Suprapubic skin (tissue), 4 donors: ENCODE measurements around the gene SDHB. TPM values are rescaled to one million over a fixed set of nuclear protein-coding genes. Genes with fewer than 3 reads are reported as not detected.

Experiments used
- DNase-seq, 2 donors: peaks; one replicate each; pipeline ENCODE4 v3.0.0-alpha.2; 2019; ENCODE audit warnings: low spot score in 2 of 2
- H3K27ac ChIP-seq: fragments of 200-600 bp; sonication (generic); one replicate; pipeline ENCODE4 v1.5.1; 2019
- H3K27me3 ChIP-seq: fragments of 200-600 bp; sonication (generic); one replicate; pipeline ENCODE4 v1.5.1; 2019
- H3K36me3 ChIP-seq: fragments of 200-600 bp; sonication (generic); one replicate; pipeline ENCODE4 v1.5.1; 2019
- H3K4me1 ChIP-seq: fragments of 200-600 bp; sonication (generic); one replicate; pipeline ENCODE4 v1.5.1; 2019
- H3K4me3 ChIP-seq: fragments of 200-600 bp; sonication (generic); one replicate; pipeline ENCODE4 v1.5.1; 2019; ENCODE audit warnings: mild to moderate bottlenecking
- H3K9me3 ChIP-seq: fragments of 200-600 bp; sonication (generic); one replicate; pipeline ENCODE4 v1.5.1; 2019
- EP300 ChIP-seq: sonication (generic); formaldehyde crosslinking; IDR thresholded peaks from one replicate; pipeline ENCODE4 v1.6.1; 2017; ENCODE audit warnings: antibody characterized with exemption
- POLR2A ChIP-seq, 2 donors: fragments of 450-650 bp; IDR thresholded peaks; one replicate each; pipeline ENCODE4 v1.6.1; 2017; ENCODE audit warnings: antibody characterized with exemption in 2 of 2, mild to moderate bottlenecking in 2 of 2, moderate library complexity in 2 of 2
- POLR2AphosphoS5 ChIP-seq, 3 donors: sonication (generic); formaldehyde crosslinking; IDR thresholded peaks; one replicate each; pipeline ENCODE4 v1.6.1; 2017; ENCODE audit warnings: antibody characterized with exemption in 3 of 3
- WGBS: methylation state at CpG from one replicate; pipeline ENCODE4 v1.1.5; 2018; 5-methylcytosine and 5-hydroxymethylcytosine counted together
- total RNA-seq, 4 donors: library from RNA; depleted of rRNA; stranded (reverse); fragments of >200 nt; gene quantifications; one replicate each; pipeline ENCODE4 v1.1.0, GENCODE V29; 2016
- TF ChIP-seq, protein P1 (sequence below), 2 donors: fragments of 200-600 bp in 1 of 2; fragments of 450-650 bp in 1 of 2; sonication (generic) in 1 of 2; IDR thresholded peaks; one replicate each; pipeline ENCODE4 v1.5.1; 2016 to 2019; ENCODE audit warnings: antibody characterized with exemption in 2 of 2, mild to moderate bottlenecking in 1 of 2, moderate library complexity in 1 of 2

The SDHB gene
- total RNA-seq, 4 donors from 2014 or later: 69.0 to 98.3 (median 90.5) TPM

- Histone ChIP-seq H3K27me3 (no peaks in the 10 kb centered on the region), H3K9me3 (no peaks in the 10 kb centered on the region), H3K4me1 (peaks cover 15% of the 10 kb centered on the region), H3K36me3 (peaks cover 41% of the 10 kb centered on the region), H3K4me3 (peak overlapping the region; percentile 33), H3K27ac (peak overlapping the region; percentile 1)
- no peak for DNase-seq
- 24% methylated on average over 9 of the region's 9 CpGs for WGBS
- TF ChIP-seq, protein P1, sequence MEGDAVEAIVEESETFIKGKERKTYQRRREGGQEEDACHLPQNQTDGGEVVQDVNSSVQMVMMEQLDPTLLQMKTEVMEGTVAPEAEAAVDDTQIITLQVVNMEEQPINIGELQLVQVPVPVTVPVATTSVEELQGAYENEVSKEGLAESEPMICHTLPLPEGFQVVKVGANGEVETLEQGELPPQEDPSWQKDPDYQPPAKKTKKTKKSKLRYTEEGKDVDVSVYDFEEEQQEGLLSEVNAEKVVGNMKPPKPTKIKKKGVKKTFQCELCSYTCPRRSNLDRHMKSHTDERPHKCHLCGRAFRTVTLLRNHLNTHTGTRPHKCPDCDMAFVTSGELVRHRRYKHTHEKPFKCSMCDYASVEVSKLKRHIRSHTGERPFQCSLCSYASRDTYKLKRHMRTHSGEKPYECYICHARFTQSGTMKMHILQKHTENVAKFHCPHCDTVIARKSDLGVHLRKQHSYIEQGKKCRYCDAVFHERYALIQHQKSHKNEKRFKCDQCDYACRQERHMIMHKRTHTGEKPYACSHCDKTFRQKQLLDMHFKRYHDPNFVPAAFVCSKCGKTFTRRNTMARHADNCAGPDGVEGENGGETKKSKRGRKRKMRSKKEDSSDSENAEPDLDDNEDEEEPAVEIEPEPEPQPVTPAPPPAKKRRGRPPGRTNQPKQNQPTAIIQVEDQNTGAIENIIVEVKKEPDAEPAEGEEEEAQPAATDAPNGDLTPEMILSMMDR (IDR thresholded peaks at IDR 0.05): peak; percentile 68
- TF ChIP-seq EP300: no peak
These were observed 8.0 kb downstream of the SDHB start for GRCh38 chr1:17045634-17046333.

DNA sequence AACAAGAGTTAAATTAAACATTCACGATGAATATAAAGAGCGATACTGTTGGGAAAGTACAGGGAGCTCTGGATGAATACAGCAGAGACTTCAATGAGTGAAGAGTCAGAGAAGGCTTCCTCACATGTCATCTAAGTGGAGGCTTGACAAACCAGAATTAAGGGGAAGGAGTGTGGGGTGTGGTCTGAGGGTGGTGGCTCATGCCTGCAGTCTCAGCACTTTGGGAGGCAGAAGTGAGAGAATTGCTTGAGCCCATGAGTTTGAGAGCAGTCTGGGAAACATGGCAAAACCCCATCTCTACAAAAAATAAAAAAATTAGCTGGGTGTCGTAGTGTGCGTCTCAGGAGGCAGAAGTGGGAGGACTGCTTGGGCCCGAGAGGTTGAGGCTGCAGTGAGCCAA, 8.7 kb downstream of the SDHB start:
- Histone ChIP-seq H3K27ac (peak overlapping the region; percentile 1), H3K9me3 (no peaks in the 10 kb centered on the region), H3K36me3 (peaks cover 47% of the 10 kb centered on the region), H3K4me1 (peaks cover 15% of the 10 kb centered on the region), H3K4me3 (no peak overlapping the region), H3K27me3 (no peaks in the 10 kb centered on the region)
- TF ChIP-seq POLR2AphosphoS5 (IDR thresholded peaks at IDR 0.05): no peak
- TF ChIP-seq EP300: no peak
- TF ChIP-seq, protein P1 (IDR thresholded peaks at IDR 0.05): no peak
- 64% methylated on average over 5 of the region's 5 CpGs for WGBS
- no peak for DNase-seq

DNA sequence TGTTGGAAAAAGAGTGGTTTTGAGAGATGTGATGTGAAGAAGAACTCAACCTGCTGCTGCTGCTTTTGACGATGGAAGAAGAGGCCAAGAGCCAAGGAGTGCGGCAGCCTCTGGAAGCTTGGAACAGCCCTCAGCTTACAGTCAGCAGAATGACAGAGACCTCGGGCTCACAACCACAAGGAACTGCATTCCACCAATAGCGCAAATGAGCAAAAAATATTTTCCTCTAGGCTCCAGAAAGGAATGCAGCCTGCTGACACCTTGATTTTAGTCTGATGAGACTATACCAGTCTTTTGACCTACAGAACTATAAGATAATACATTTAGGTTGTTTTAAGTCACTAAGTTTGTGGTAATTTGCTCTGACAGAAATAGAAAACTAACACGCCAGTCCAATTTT, 10.2 kb downstream of the SDHB start:
- TF ChIP-seq, protein P1 (IDR thresholded peaks at IDR 0.05): no peak
- TF ChIP-seq POLR2AphosphoS5 (IDR thresholded peaks at IDR 0.05) (no peak), POLR2A (IDR thresholded peaks at IDR 0.05) (no peak), EP300 (no peak)
- H3K4me3 ChIP-seq: no peak overlapping the region
- no peaks in the 10 kb centered on the region for H3K9me3 ChIP-seq
- 79% methylated on average over 5 of the region's 5 CpGs for WGBS
- no peak for DNase-seq
- H3K36me3 ChIP-seq: peaks cover 50% of the 10 kb centered on the region
- H3K27me3 ChIP-seq: no peaks in the 10 kb centered on the region
- H3K4me1 ChIP-seq: peaks cover 15% of the 10 kb centered on the region
- H3K27ac ChIP-seq: no peak overlapping the region

- Histone ChIP-seq H3K9me3 (no peaks in the 10 kb centered on the region), H3K27me3 (no peaks in the 10 kb centered on the region), H3K27ac (no peak overlapping the region), H3K36me3 (peaks cover 63% of the 10 kb centered on the region), H3K4me3 (no peak overlapping the region), H3K4me1 (peaks cover 6% of the 10 kb centered on the region)
- TF ChIP-seq POLR2AphosphoS5 (IDR thresholded peaks at IDR 0.05) (no peak), POLR2A (IDR thresholded peaks at IDR 0.05) (no peak), EP300 (no peak)
- TF ChIP-seq, protein P1 (IDR thresholded peaks at IDR 0.05): no peak
- whole genome bisulfite sequencing: 75% methylated on average over 1 of the region's 1 CpG
- no peak for DNase-seq
These were observed 13.7 kb downstream of the SDHB start for GRCh38 chr1:17040135-17040534.

DNA sequence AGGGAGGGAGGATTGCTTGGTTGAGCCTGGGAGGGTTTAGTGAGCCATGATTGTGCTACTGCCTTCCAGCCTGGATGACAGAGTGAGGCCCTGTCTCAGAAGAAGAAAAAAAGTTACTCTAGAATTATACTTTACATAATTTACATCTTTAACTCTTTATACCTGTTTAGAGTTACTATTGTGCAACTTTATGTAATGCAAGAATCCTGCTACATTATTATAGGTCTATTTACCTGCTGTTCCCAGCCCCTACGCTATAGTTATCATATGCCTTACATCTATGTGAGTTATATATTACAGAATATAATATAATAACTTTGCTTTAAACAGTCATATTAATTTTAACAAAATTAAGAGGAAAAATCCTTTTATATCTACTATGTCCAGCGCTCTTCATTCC, 14.3 kb downstream of the SDHB start:
- no peaks in the 10 kb centered on the region for H3K9me3 ChIP-seq
- TF ChIP-seq, protein P1 (IDR thresholded peaks at IDR 0.05): no peak
- no peak for TF ChIP-seq EP300
- no peak for TF ChIP-seq POLR2AphosphoS5 (IDR thresholded peaks at IDR 0.05)
- no peak for TF ChIP-seq POLR2A (IDR thresholded peaks at IDR 0.05)
- no peak overlapping the region for H3K4me3 ChIP-seq
- H3K27me3 ChIP-seq: no peaks in the 10 kb centered on the region
- DNase-seq: no peak
- WGBS: 100% methylated on average over 2 of the region's 2 CpGs
- H3K27ac ChIP-seq: no peak overlapping the region
- H3K36me3 ChIP-seq: peaks cover 62% of the 10 kb centered on the region
- H3K4me1 ChIP-seq: no peaks in the 10 kb centered on the region
